B cell (primary cell): ENCODE data around the gene MXRA8. TPM values are rescaled to one million over a fixed set of nuclear protein-coding genes. Genes with fewer than 3 reads are reported as not detected.

Source experiments
- polyA plus RNA-seq: library from polyadenylated mRNA; depleted of rRNA; stranded (reverse); fragments of >200 nt; gene quantifications from 2 replicates; pipeline ENCODE4 v1.2.3, GENCODE V29; 2012
- total RNA-seq, 2 donors: library from RNA; stranded (reverse); fragments of 120-200 nt in 1 of 2; gene quantifications; 1 replicate in 1 of 2; 2 replicates in 1 of 2; pipeline versions ENCODE4 v1.2.3 to v1.2.4, GENCODE V29; 2013 to 2022

MXRA8 gene
- total and polyA plus RNA-seq, 2 donors (not counting 1 experiment from before 2014, with no cell fraction given) = 0.10 TPM; not detected in 1

Other genes with a start within 250 kb of the MXRA8 start
- gene C1orf159, start 242.5 kb downstream of the MXRA8 start, total RNA-seq = 23.0 and 25.3 TPM in 2 replicates
- 25.6 and 29.6 TPM in 2 replicates for gene C1orf159, start 242.5 kb downstream of the MXRA8 start, polyA plus RNA-seq
- 0.37 and 0.61 TPM in 2 replicates for gene TTLL10, start 184.7 kb downstream of the MXRA8 start, total RNA-seq
- 0.37 and 0.45 TPM in 2 replicates for gene TTLL10, start 184.7 kb downstream of the MXRA8 start, polyA plus RNA-seq
- gene TNFRSF18, start 152.0 kb downstream of the MXRA8 start, total RNA-seq = 33.5 and 38.1 TPM in 2 replicates
- gene TNFRSF18, start 152.0 kb downstream of the MXRA8 start, polyA plus RNA-seq = 10.1 and 25.2 TPM in 2 replicates
- gene TNFRSF4, start 144.4 kb downstream of the MXRA8 start, total RNA-seq = 1.8 and 2.3 TPM in 2 replicates
- gene TNFRSF4, start 144.4 kb downstream of the MXRA8 start, polyA plus RNA-seq = 0.63 and 1.9 TPM in 2 replicates
- 143 and 151 TPM in 2 replicates for gene SDF4, start 126.6 kb downstream of the MXRA8 start, total RNA-seq
- gene SDF4, start 126.6 kb downstream of the MXRA8 start, polyA plus RNA-seq = 100 and 104 TPM in 2 replicates
- 21.0 TPM in 2 replicates for gene B3GALT6, start 126.3 kb downstream of the MXRA8 start, total RNA-seq
- gene B3GALT6, start 126.3 kb downstream of the MXRA8 start, polyA plus RNA-seq = 4.7 and 5.9 TPM in 2 replicates
- gene C1QTNF12, start 111.8 kb downstream of the MXRA8 start, total RNA-seq = 3.2 and 6.1 TPM in 2 replicates
- 1.2 and 1.8 TPM in 2 replicates for gene C1QTNF12, start 111.8 kb downstream of the MXRA8 start, polyA plus RNA-seq
- gene UBE2J2, start 84.7 kb downstream of the MXRA8 start, total RNA-seq = 115 and 120 TPM in 2 replicates
- gene UBE2J2, start 84.7 kb downstream of the MXRA8 start, polyA plus RNA-seq = 32.8 and 40.1 TPM in 2 replicates
- 7.3 and 10.6 TPM in 2 replicates for gene SCNN1D, start 78.1 kb downstream of the MXRA8 start, total RNA-seq
- 14.7 and 21.3 TPM in 2 replicates for gene SCNN1D, start 78.1 kb downstream of the MXRA8 start, polyA plus RNA-seq
- 40.7 and 49.1 TPM in 2 replicates for gene ACAP3, start 50.6 kb downstream of the MXRA8 start, total RNA-seq
- gene ACAP3, start 50.6 kb downstream of the MXRA8 start, polyA plus RNA-seq = 124 and 126 TPM in 2 replicates
- gene PUSL1, start 50.0 kb downstream of the MXRA8 start, total RNA-seq = 15.7 and 17.9 TPM in 2 replicates
- 21.3 and 25.8 TPM in 2 replicates for gene PUSL1, start 50.0 kb downstream of the MXRA8 start, polyA plus RNA-seq
- gene INTS11, start 33.9 kb downstream of the MXRA8 start, total RNA-seq = 149 and 167 TPM in 2 replicates
- 245 and 279 TPM in 2 replicates for gene INTS11, start 33.9 kb downstream of the MXRA8 start, polyA plus RNA-seq
- 18.8 and 21.6 TPM in 2 replicates for gene CPTP, start 33.8 kb downstream of the MXRA8 start, total RNA-seq
- gene CPTP, start 33.8 kb downstream of the MXRA8 start, polyA plus RNA-seq = 8.0 and 17.1 TPM in 2 replicates
- 4.0 and 4.1 TPM in 2 replicates for gene TAS1R3, start 27.3 kb downstream of the MXRA8 start, total RNA-seq
- gene TAS1R3, start 27.3 kb downstream of the MXRA8 start, polyA plus RNA-seq = 5.7 and 11.7 TPM in 2 replicates
- 46.1 and 48.2 TPM in 2 replicates for gene DVL1, start 9.1 kb downstream of the MXRA8 start, total RNA-seq
- gene DVL1, start 9.1 kb downstream of the MXRA8 start, polyA plus RNA-seq = 46.0 and 53.5 TPM in 2 replicates
- 61.7 and 67.0 TPM in 2 replicates for gene AURKAIP1, start 16.7 kb upstream of the MXRA8 start, total RNA-seq
- 47.3 and 61.1 TPM in 2 replicates for gene AURKAIP1, start 16.7 kb upstream of the MXRA8 start, polyA plus RNA-seq
- 347 and 367 TPM in 2 replicates for gene CCNL2, start 40.8 kb upstream of the MXRA8 start, total RNA-seq
- 263 and 333 TPM in 2 replicates for gene CCNL2, start 40.8 kb upstream of the MXRA8 start, polyA plus RNA-seq
- 119 and 129 TPM in 2 replicates for gene MRPL20, start 48.7 kb upstream of the MXRA8 start, total RNA-seq
- 55.9 and 59.3 TPM in 2 replicates for gene MRPL20, start 48.7 kb upstream of the MXRA8 start, polyA plus RNA-seq
- gene ANKRD65, start 62.7 kb upstream of the MXRA8 start, total RNA-seq = not detected in 2 replicates
- gene ANKRD65, start 62.7 kb upstream of the MXRA8 start, polyA plus RNA-seq = 0.12 TPM in 1 of 2 replicates, not detected in the other
- gene VWA1, start 77.1 kb upstream of the MXRA8 start, total RNA-seq = not detected in 2 replicates
- 0.09 TPM in 1 of 2 replicates, not detected in the other for gene VWA1, start 77.1 kb upstream of the MXRA8 start, polyA plus RNA-seq
- 0.20 and 0.56 TPM in 2 replicates for gene ATAD3C, start 91.1 kb upstream of the MXRA8 start, total RNA-seq
- 1.1 TPM in 2 replicates for gene ATAD3C, start 91.1 kb upstream of the MXRA8 start, polyA plus RNA-seq
- 51.4 and 51.5 TPM in 2 replicates for gene ATAD3B, start 113.2 kb upstream of the MXRA8 start, total RNA-seq
- gene ATAD3B, start 113.2 kb upstream of the MXRA8 start, polyA plus RNA-seq = 50.9 and 62.0 TPM in 2 replicates
- 17.5 and 22.9 TPM in 2 replicates for gene ATAD3A, start 153.6 kb upstream of the MXRA8 start, total RNA-seq
- 17.8 and 18.2 TPM in 2 replicates for gene ATAD3A, start 153.6 kb upstream of the MXRA8 start, polyA plus RNA-seq
- 0.66 and 1.8 TPM in 2 replicates for gene TMEM240, start 182.1 kb upstream of the MXRA8 start, total RNA-seq
- gene TMEM240, start 182.1 kb upstream of the MXRA8 start, polyA plus RNA-seq = 0.28 and 0.40 TPM in 2 replicates
- gene SSU72, start 216.3 kb upstream of the MXRA8 start, total RNA-seq = 111 and 112 TPM in 2 replicates
- 86.8 and 108 TPM in 2 replicates for gene SSU72, start 216.3 kb upstream of the MXRA8 start, polyA plus RNA-seq
- gene FNDC10, start 241.6 kb upstream of the MXRA8 start, total RNA-seq = 1.4 and 1.6 TPM in 2 replicates
- gene FNDC10, start 241.6 kb upstream of the MXRA8 start, polyA plus RNA-seq = 0.52 and 1.4 TPM in 2 replicates